Duodenal mucosa (tissue), 2 donors: ENCODE measurements around the gene STX8.
A peak's percentile ranks its signal among the peaks of the same experiment; 100 is the strongest.

Experiments used
- H3K27ac ChIP-seq: one replicate; pipeline ENCODE4 v1.7.0; 2013; ENCODE audit warnings: low read depth, low read length
- H3K27me3 ChIP-seq, 2 donors: one replicate each; pipeline ENCODE4 v1.7.0; 2013; ENCODE audit warnings: low read length in 2 of 2, control low read depth in 1 of 2; ENCODE audit not compliant: insufficient read depth in 2 of 2, control insufficient read depth in 1 of 2
- H3K36me3 ChIP-seq, 2 donors: one replicate each; pipeline ENCODE4 v1.7.0; 2013; ENCODE audit warnings: low read length in 2 of 2, control low read depth in 1 of 2; ENCODE audit not compliant: insufficient read depth in 2 of 2, control insufficient read depth in 1 of 2
- H3K4me1 ChIP-seq, 2 donors: one replicate each; pipeline ENCODE4 v1.7.0; 2013; ENCODE audit warnings: low read length in 2 of 2, control low read depth in 1 of 2; ENCODE audit not compliant: insufficient read depth in 2 of 2, control insufficient read depth in 1 of 2
- H3K4me3 ChIP-seq, 2 donors: one replicate each; pipeline ENCODE4 v1.7.0; 2013; ENCODE audit warnings: low read length in 2 of 2, low read depth in 1 of 2
- H3K9ac ChIP-seq, 2 donors: one replicate each; pipeline ENCODE4 v1.7.0; 2013; ENCODE audit warnings: low read length in 2 of 2, low read depth in 1 of 2
- H3K9me3 ChIP-seq, 2 donors: one replicate each; pipeline ENCODE4 v1.7.0; 2013; ENCODE audit warnings: low read length in 2 of 2, control low read depth in 1 of 2; ENCODE audit not compliant: control insufficient read depth in 1 of 2

STX8 gene

GRCh38 chr17:9209781-9210370 is 365.7 kb downstream of the STX8 start:
- H3K36me3 ChIP-seq: no peaks in the 10 kb centered on the region
- H3K9ac ChIP-seq: no peak overlapping the region
- H3K4me3 ChIP-seq: no peak overlapping the region
- peaks cover 23 to 24% of the 10 kb centered on the region in 2 donors for H3K4me1 ChIP-seq
- H3K9me3 ChIP-seq: no peaks in the 10 kb centered on the region
- no peak overlapping the region for H3K27ac ChIP-seq
- no peaks in the 10 kb centered on the region for H3K27me3 ChIP-seq

GRCh38 chr17:9209347-9209746 is 366.3 kb downstream of the STX8 start:
- H3K27me3 ChIP-seq: no peaks in the 10 kb centered on the region
- no peaks in the 10 kb centered on the region for H3K36me3 ChIP-seq
- no peak overlapping the region for H3K4me3 ChIP-seq
- peaks cover 24 to 26% of the 10 kb centered on the region in 2 donors for H3K4me1 ChIP-seq
- no peaks in the 10 kb centered on the region for H3K9me3 ChIP-seq
- H3K9ac ChIP-seq: no peak overlapping the region
- no peak overlapping the region for H3K27ac ChIP-seq

- Histone ChIP-seq H3K27me3 (no peaks in the 10 kb centered on the region), H3K27ac (no peak overlapping the region), H3K9ac (no peak overlapping the region), H3K9me3 (no peaks in the 10 kb centered on the region), H3K36me3 (no peaks in the 10 kb centered on the region), H3K4me3 (no peak overlapping the region), H3K4me1 (peaks cover 24 to 26% of the 10 kb centered on the region in 2 donors)
These were observed 367.1 kb downstream of the STX8 start for GRCh38 chr17:9208381-9209105.

- no peaks in the 10 kb centered on the region for H3K27me3 ChIP-seq
- no peak overlapping the region for H3K27ac ChIP-seq
- peak overlapping the region; percentile 50 to 56 for H3K4me3 ChIP-seq
- H3K4me1 ChIP-seq: peaks cover 24 to 26% of the 10 kb centered on the region in 2 donors
- H3K9me3 ChIP-seq: no peaks in the 10 kb centered on the region
- H3K9ac ChIP-seq: peak overlapping the region; percentile 43 to 68
- H3K36me3 ChIP-seq: no peaks in the 10 kb centered on the region
These were observed 368.8 kb downstream of the STX8 start for GRCh38 chr17:9206741-9207332.

- Histone ChIP-seq H3K4me3 (peak overlapping the region; percentile 50 to 56), H3K4me1 (peaks cover 24 to 26% of the 10 kb centered on the region in 2 donors), H3K9me3 (no peaks in the 10 kb centered on the region), H3K27me3 (no peaks in the 10 kb centered on the region), H3K27ac (no peak overlapping the region), H3K36me3 (no peaks in the 10 kb centered on the region), H3K9ac (peak overlapping the region; percentile 43 to 68)
These were observed 369.3 kb downstream of the STX8 start for GRCh38 chr17:9206410-9206703.

GRCh38 chr17:9205520-9206409 is 369.9 kb downstream of the STX8 start:
- H3K27ac ChIP-seq: no peak overlapping the region
- no peak overlapping the region for H3K9ac ChIP-seq

GRCh38 chr17:9204637-9205329 is 370.8 kb downstream of the STX8 start:
- H3K9me3 ChIP-seq: no peaks in the 10 kb centered on the region
- H3K27ac ChIP-seq: no peak overlapping the region
- no peaks in the 10 kb centered on the region for H3K27me3 ChIP-seq
- H3K36me3 ChIP-seq: no peaks in the 10 kb centered on the region
- H3K4me3 ChIP-seq: no peak overlapping the region
- no peak overlapping the region for H3K9ac ChIP-seq
- peaks cover 24 to 26% of the 10 kb centered on the region in 2 donors for H3K4me1 ChIP-seq

More at GRCh38 chr17:9205520-9206409, 369.9 kb downstream of the STX8 start:
- peaks cover 24 to 26% of the 10 kb centered on the region in 2 donors for H3K4me1 ChIP-seq
- H3K36me3 ChIP-seq: no peaks in the 10 kb centered on the region
- no peaks in the 10 kb centered on the region for H3K27me3 ChIP-seq
- no peak overlapping the region for H3K4me3 ChIP-seq
- no peaks in the 10 kb centered on the region for H3K9me3 ChIP-seq

- Histone ChIP-seq H3K27me3 (no peaks in the 10 kb centered on the region), H3K9ac (no peak overlapping the region), H3K27ac (no peak overlapping the region), H3K36me3 (no peaks in the 10 kb centered on the region), H3K9me3 (no peaks in the 10 kb centered on the region), H3K4me1 (peaks cover 24 to 26% of the 10 kb centered on the region in 2 donors), H3K4me3 (no peak overlapping the region)
These were observed 371.7 kb downstream of the STX8 start for GRCh38 chr17:9203771-9204425.

GRCh38 chr17:9202532-9202931 is 373.1 kb downstream of the STX8 start:
- Histone ChIP-seq H3K27me3 (no peaks in the 10 kb centered on the region), H3K9me3 (no peaks in the 10 kb centered on the region), H3K27ac (no peak overlapping the region), H3K36me3 (no peaks in the 10 kb centered on the region), H3K9ac (no peak overlapping the region), H3K4me1 (peaks cover 22 to 24% of the 10 kb centered on the region in 2 donors), H3K4me3 (no peak overlapping the region)
